GM10248 (cell line): ENCODE results near the gene DNAH2.
A peak's percentile ranks its signal among the peaks of the same experiment; 100 is the strongest.

Experiments used
- CTCF ChIA-PET: fragments of 300-600 bp; sonication (Branson Sonifier 250); formaldehyde crosslinking; extraction: SDS; loops from one replicate; lab custom pipeline; 2021; ENCODE audit warnings: antibody characterized with exemption; lab: Yijun Ruan, JAX
- POLR2A ChIA-PET: fragments of 350-650 bp; sonication (Branson Sonifier 250); formaldehyde crosslinking; extraction: SDS; loops from one replicate; lab custom pipeline; 2020; ENCODE audit warnings: antibody characterized with exemption; lab: Yijun Ruan, JAX
- DNase-seq: peaks from one replicate; pipeline ENCODE4 v3.0.0; 2012; ENCODE audit errors: extremely low spot score
- TF ChIP-seq, protein P1 (sequence below): IDR thresholded peaks from 2 replicates; pipeline ENCODE4 v1.5.1; 2012; ENCODE audit warnings: mild to moderate bottlenecking, low read depth; ENCODE audit errors: extremely low read depth, missing control alignments, control extremely low read depth

Gene DNAH2

DNA sequence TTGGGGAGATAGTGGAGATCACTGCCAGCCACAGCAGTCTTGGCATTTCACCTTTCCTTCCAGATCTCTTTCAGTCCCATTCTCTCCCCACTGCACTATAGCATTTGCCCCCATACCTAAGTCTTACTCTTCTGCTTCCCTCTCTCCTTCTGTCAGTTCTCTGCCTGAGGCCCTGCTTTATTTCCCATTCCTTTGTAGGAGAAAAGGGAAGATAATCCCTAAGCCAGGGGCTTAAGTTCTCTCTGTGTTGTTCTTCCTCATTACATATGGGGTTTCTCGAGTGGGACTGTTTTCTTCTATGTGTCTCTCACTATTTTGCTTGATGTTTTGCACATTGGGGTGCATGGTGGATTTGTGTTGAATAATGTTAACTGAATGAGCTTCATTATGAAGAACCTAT, 122.9 kb downstream of the DNAH2 start:
- ChIA-PET POLR2A (no interaction called here), CTCF (interaction anchor here (1.0 to 2.0 kb wide), 6 partner anchors 10 to 97 kb away, joined by 3 to 9 read pairs (median 4); partner anchors contain the start of gene NAA38)
- DNase-seq, result no peak
- TF ChIP-seq, protein P1, sequence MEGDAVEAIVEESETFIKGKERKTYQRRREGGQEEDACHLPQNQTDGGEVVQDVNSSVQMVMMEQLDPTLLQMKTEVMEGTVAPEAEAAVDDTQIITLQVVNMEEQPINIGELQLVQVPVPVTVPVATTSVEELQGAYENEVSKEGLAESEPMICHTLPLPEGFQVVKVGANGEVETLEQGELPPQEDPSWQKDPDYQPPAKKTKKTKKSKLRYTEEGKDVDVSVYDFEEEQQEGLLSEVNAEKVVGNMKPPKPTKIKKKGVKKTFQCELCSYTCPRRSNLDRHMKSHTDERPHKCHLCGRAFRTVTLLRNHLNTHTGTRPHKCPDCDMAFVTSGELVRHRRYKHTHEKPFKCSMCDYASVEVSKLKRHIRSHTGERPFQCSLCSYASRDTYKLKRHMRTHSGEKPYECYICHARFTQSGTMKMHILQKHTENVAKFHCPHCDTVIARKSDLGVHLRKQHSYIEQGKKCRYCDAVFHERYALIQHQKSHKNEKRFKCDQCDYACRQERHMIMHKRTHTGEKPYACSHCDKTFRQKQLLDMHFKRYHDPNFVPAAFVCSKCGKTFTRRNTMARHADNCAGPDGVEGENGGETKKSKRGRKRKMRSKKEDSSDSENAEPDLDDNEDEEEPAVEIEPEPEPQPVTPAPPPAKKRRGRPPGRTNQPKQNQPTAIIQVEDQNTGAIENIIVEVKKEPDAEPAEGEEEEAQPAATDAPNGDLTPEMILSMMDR, result no peak

DNA sequence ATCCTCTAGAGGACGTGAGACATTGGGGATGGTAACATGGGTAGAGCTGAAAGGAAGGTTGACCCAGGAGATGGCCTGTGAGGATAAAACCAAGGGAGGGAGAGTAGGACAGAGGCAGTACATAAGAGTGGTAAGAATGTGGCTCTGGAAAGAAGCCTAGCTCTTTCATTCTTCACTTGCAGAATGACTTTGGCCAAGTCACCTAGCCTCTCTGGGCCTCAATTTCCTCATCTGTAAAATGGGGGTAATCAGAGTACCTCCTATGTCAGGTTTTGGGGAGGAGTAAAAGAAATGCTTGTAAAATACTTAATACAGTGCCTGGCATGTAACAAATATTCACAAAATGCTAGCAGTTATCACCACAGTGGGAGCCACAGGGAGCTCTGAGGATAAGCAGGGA, 123.3 kb downstream of the DNAH2 start:
- no peak for DNase-seq
- TF ChIP-seq, protein P1, result no peak
- ChIA-PET CTCF (interaction anchor here (1.0 to 2.0 kb wide), 6 partner anchors 9 to 98 kb away, joined by 3 to 9 read pairs (median 4); partner anchors contain the start of gene NAA38), POLR2A (no interaction called here)

DNA sequence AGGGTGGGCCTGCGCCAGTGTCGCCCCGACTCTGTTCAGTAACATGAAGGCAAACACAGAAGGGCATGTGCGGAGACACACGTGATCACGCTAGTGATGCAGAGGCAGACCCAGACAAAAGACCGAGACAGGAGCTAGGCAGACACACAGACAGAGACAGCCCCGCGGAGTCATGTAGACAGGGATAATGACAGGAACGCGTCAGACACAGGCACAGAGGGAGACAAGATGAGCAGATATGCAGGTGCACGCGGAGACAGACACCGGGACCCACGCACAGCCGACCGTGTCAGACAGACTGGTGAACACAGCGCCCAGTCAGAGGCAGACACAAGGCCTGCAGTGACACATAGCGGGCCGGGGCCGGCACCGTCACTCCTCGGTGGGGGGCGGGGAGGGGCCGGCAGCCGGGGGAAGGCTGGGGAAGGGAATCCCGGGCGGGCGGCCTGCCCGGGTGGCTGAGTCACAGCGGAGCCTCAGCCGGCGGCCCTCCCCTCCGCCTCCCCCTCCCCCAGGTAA, 123.9 kb downstream of the DNAH2 start:
- ChIA-PET POLR2A (no interaction called here), CTCF (interaction anchor here (1.0 to 2.0 kb wide), 5 partner anchors 9 to 98 kb away, joined by 3 to 9 read pairs (median 6); partner anchors contain the start of gene NAA38)
- TF ChIP-seq, protein P1, result peak; percentile 18
- no peak for DNase-seq

DNA sequence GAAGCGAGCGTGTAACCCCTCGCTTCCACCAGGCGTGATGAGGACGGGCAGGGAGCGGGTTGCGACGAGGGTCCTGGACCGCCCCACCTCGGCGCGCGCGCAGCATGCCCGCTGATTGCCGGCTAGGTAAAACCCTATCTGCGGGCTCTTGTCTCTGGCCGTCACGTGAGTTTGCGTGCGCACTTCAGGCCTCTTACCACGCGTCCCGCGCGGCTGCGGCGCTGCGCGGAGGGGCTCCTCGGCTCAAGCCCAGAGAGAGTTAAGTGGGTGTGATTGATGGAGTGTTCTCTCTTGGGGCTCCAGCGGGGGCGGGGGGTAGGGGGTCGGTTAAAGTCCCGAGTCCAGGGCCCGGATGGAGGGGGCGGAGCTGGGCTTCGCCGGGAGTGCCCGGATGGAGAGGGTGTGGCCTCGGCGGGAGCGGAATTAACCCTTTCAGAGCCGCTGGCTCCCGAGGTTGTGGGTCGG, 124.4 kb downstream of the DNAH2 start:
- TF ChIP-seq, protein P1, result no peak
- DNase-seq, result peak; percentile 78
- CTCF ChIA-PET, result interaction anchor here (1.5 kb wide), 1 partner anchor 99 kb away, joined by 8 read pairs; no protein-coding TSS in a partner anchor
- POLR2A ChIA-PET, result interaction anchor here (1.7 kb wide), 1 partner anchor 15 kb away, joined by 6 read pairs; the partner anchor contains the start of gene NAA38

DNA sequence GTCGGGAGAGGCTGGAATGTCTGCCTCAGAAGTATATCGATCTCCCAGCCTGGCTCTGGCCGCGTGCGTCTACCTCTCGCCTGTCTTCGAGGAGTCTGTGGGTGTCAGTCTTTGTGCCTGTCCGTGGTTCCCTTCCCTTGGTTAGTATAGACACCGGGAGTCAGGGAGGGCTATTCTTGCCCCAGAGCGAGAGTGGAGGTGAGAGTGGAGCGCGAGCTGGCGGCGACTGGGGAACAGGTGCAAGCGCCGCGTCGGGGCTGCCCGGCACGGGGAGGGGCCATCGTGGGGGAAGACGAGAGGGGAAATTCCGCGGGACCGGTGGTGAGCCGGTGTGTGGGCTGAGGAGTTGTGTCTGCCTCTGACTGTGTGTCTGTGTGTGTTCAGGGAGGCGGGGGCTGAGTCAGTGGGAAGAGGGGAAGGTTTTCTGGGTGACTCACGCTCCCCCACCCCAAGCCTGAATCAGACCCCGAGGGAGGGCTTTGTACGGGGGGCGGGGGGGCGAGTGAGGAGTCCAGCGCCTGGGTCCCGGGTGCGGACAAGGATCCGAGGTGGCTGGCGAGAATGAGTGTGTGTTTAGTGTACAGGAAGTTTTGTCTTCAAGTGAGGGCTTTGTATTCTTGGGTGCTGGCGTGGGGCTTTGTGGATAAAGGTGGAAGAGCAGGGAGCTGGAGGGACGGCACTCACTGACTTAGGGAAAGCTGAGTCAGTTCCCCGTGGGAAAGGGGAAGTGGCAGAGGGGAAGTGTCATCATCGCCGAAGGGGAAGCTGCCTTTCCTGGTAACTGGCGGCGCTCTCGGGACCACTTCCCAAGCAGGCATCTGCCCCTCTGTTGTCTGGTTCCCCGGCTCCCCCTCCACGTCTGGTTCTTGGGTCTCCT, 125.1 kb downstream of the DNAH2 start:
- peak; percentile 81 for DNase-seq
- CTCF ChIA-PET, result interaction anchor here (1.2 to 1.8 kb wide), 2 partner anchors 9 to 14 kb away, joined by 3 to 8 read pairs; partner anchors contain the start of gene NAA38
- POLR2A ChIA-PET, result interaction anchor here (1.7 kb wide), 1 partner anchor 15 kb away, joined by 6 read pairs; the partner anchor contains the start of gene NAA38
- TF ChIP-seq, protein P1, result no peak

DNA sequence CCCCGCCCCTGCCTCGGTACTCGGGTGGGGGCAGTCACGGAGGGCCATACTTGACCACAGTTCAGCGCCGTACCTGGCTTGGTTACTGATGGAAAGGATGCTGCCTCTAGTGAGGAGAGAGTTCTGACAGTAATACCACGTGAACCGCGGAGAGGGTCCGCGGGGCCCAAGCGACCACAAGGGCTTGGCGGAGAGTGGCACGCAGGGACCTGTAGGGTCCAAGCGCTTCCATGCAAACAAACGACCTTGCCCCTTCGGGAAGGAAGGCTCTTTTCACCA, 125.7 kb downstream of the DNAH2 start:
- ChIA-PET CTCF (interaction anchor here (1.2 to 1.8 kb wide), 2 partner anchors 10 to 14 kb away, joined by 3 to 8 read pairs; partner anchors contain the start of gene NAA38), POLR2A (interaction anchor here (1.7 kb wide), 1 partner anchor 14 kb away, joined by 6 read pairs; the partner anchor contains the start of gene NAA38)
- TF ChIP-seq, protein P1, result no peak
- DNase-seq, result no peak
